GOT3 (cell line): ENCODE results near the gene HS3ST4.

Experiments
- DNase-seq: peaks from one replicate; lab custom pipeline; 2025; ENCODE audit warnings: mixed read lengths; lab: John Stamatoyannopoulos, UW

HS3ST4 gene

GRCh38 chr16:25691519-25692091, at the start of gene HS3ST4:
HS3ST4 (plus strand) TSS chr16:25691959.
- DNase-seq: no peak

GRCh38 chr16:25643633-25644032, 48.1 kb upstream of the HS3ST4 start:
- DNase-seq: no peak

GRCh38 chr16:25656639-25657038, 35.1 kb upstream of the HS3ST4 start:
- no peak for DNase-seq

- DNase-seq: no peak
These were observed 14.9 kb upstream of the HS3ST4 start for GRCh38 chr16:25676820-25677219.

GRCh38 chr16:25679511-25679910, 12.2 kb upstream of the HS3ST4 start:
- DNase-seq: no peak

- DNase-seq: no peak
These were observed 2.5 kb upstream of the HS3ST4 start for GRCh38 chr16:25689137-25689836.

GRCh38 chr16:25690552-25691143, 1.1 kb upstream of the HS3ST4 start:
- DNase-seq: no peak

GRCh38 chr16:25692351-25692741, 587 bp downstream of the HS3ST4 start:
- DNase-seq: no peak

- no peak for DNase-seq
These were observed 1.2 kb downstream of the HS3ST4 start for GRCh38 chr16:25692742-25693508.

- no peak for DNase-seq
These were observed 1.9 kb downstream of the HS3ST4 start for GRCh38 chr16:25693631-25694030.

- DNase-seq: no peak
These were observed 7.3 kb downstream of the HS3ST4 start for GRCh38 chr16:25699069-25699468.

- no peak for DNase-seq
These were observed 8.8 kb downstream of the HS3ST4 start for GRCh38 chr16:25700547-25700946.

GRCh38 chr16:25707553-25707952, 15.8 kb downstream of the HS3ST4 start:
- DNase-seq: no peak

GRCh38 chr16:25707982-25708583, 16.3 kb downstream of the HS3ST4 start:
- no peak for DNase-seq

GRCh38 chr16:25709213-25709612, 17.5 kb downstream of the HS3ST4 start:
- DNase-seq: no peak

GRCh38 chr16:25713785-25714570, 22.2 kb downstream of the HS3ST4 start:
- no peak for DNase-seq

GRCh38 chr16:25716186-25716585, 24.4 kb downstream of the HS3ST4 start:
- DNase-seq: no peak

GRCh38 chr16:25721439-25721838, 29.7 kb downstream of the HS3ST4 start:
- no peak for DNase-seq

GRCh38 chr16:25726430-25727098, 34.8 kb downstream of the HS3ST4 start:
- no peak for DNase-seq

- DNase-seq: no peak
These were observed 37.6 kb downstream of the HS3ST4 start for GRCh38 chr16:25729188-25729915.
